Measurements from ENCODE around the gene TFDP2. TPM values are rescaled to one million over a fixed set of nuclear protein-coding genes. Genes with fewer than 3 reads are reported as not detected.

TFDP2 gene
- total and polyA plus RNA-seq, 7 donors, result 14.3 to 74.8 (median 52.3) TPM

DNA sequence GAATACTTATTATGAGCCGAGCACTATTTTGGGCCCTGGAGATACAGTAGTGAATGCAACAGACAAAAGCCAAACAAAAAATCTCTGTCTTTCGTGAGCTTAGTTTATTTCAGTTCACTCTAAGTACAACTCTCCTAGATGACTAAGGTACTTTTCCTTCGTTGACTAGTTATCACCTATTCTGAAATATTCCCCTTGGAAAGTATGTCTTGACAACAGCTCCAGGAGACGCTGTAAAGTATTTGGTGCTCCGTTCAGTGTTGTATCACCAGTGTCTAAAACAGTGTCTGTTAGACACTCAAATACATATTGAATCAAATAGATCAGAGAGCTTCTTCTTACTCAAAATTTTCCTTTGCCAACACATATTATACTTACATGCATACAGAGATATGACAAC lies 119.6 kb downstream of the TFDP2 start:
- DNase-seq, result no peak
- TF ChIP-seq, protein P1, sequence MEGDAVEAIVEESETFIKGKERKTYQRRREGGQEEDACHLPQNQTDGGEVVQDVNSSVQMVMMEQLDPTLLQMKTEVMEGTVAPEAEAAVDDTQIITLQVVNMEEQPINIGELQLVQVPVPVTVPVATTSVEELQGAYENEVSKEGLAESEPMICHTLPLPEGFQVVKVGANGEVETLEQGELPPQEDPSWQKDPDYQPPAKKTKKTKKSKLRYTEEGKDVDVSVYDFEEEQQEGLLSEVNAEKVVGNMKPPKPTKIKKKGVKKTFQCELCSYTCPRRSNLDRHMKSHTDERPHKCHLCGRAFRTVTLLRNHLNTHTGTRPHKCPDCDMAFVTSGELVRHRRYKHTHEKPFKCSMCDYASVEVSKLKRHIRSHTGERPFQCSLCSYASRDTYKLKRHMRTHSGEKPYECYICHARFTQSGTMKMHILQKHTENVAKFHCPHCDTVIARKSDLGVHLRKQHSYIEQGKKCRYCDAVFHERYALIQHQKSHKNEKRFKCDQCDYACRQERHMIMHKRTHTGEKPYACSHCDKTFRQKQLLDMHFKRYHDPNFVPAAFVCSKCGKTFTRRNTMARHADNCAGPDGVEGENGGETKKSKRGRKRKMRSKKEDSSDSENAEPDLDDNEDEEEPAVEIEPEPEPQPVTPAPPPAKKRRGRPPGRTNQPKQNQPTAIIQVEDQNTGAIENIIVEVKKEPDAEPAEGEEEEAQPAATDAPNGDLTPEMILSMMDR (IDR thresholded peaks at IDR 0.05), result no peak
- TF ChIP-seq POLR2A (IDR thresholded peaks at IDR 0.05), result no peak
- TF ChIP-seq EP300 (IDR thresholded peaks at IDR 0.05), result no peak
- no peak for TF ChIP-seq POLR2AphosphoS5 (IDR thresholded peaks at IDR 0.05)
- no peak overlapping the region for H3K4me3 ChIP-seq
- H3K27ac ChIP-seq, result peak overlapping the region; percentile 23 to 68 (median 58)
- 38 to 73% methylated on average over 5 of the region's 5 CpGs for WGBS, 2 donors
- peaks cover 0 to 33% (median 23%) of the 10 kb centered on the region in 4 donors for H3K4me1 ChIP-seq
- H3K36me3 ChIP-seq, result no peaks in the 10 kb centered on the region
- H3K27me3 ChIP-seq, result no peaks in the 10 kb centered on the region
- intact Hi-C loops (cut with DNase I), result no loop called here
- no peaks in the 10 kb centered on the region for H3K9me3 ChIP-seq

DNA sequence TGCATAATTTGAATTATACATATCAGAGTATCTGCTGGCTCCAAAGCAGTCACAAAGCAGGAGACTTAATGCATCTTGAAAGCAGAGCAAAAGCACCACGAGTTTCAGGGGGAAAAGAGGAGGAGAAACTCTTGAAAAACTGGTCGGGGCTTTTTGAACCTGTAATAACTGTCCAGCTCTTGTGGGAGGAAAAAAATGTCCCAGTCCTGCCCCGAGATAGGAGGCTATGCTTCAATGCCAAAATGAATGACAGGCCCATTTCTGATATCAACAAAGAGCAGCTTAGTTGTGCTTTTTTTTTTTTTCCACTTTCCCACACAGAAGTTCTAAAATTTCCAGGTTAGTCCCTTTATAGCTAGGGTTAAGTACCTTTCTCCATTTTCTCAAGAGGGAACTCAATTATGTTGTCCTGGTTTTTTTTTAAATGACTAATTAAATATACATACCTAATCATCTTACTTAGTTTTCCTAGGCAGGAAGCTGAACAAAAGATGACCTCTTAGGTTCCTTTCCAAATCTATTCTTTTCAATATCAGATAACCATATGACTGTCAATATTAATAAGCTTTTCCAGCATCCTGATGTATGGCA lies 120.2 kb downstream of the TFDP2 start:
- peaks cover 0 to 33% (median 23%) of the 10 kb centered on the region in 4 donors for H3K4me1 ChIP-seq
- H3K36me3 ChIP-seq, result no peaks in the 10 kb centered on the region
- 21 to 39% methylated on average over 3 of the region's 3 CpGs for WGBS, 2 donors
- intact Hi-C loops (cut with DNase I), result no loop called here
- H3K4me3 ChIP-seq, result peak overlapping the region in 1 of 4 donors; percentile 52
- peak overlapping the region; percentile 23 to 68 (median 58) for H3K27ac ChIP-seq
- no peaks in the 10 kb centered on the region for H3K27me3 ChIP-seq
- no peak for DNase-seq
- TF ChIP-seq EP300 (IDR thresholded peaks at IDR 0.05), result no peak
- TF ChIP-seq POLR2AphosphoS5 (IDR thresholded peaks at IDR 0.05), result no peak
- TF ChIP-seq, protein P1 (IDR thresholded peaks at IDR 0.05), result no peak
- TF ChIP-seq POLR2A (IDR thresholded peaks at IDR 0.05), result no peak
- H3K9me3 ChIP-seq, result no peaks in the 10 kb centered on the region

DNA sequence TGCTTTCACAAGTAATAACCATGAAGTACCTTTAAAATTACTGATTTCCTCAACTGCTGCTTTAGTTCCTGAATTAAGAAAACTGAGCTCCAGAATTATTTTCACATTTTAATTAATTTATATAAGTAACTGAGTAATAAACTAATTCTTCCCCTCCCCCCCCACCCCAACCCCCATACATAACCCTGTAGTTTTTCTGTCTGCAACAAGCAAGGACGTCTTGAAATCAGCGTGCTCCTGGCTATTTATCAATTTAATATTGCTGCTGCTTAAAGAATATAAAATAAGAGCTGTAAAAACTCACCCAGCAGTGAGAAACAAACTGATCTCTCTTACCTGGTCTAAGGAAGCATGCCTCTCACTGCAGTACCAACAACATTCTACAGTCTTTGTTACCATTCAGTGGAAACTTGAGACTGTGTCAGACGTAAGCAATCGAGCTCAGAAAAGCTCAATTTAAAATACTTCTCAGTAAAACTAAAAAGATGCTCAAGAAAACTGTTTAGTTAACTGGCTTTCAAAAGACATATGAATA lies 121.0 kb downstream of the TFDP2 start:
- DNase-seq, result no peak
- Histone ChIP-seq H3K9me3 (no peaks in the 10 kb centered on the region), H3K36me3 (no peaks in the 10 kb centered on the region), H3K4me3 (peak overlapping the region; percentile 30 to 52 (median 46)), H3K27me3 (no peaks in the 10 kb centered on the region), H3K4me1 (peaks cover 0 to 33% (median 23%) of the 10 kb centered on the region in 4 donors), H3K27ac (peak overlapping the region in 3 of 4 donors; percentile 56 to 68 (median 59))
- intact Hi-C loops (cut with DNase I), result no loop called here
- TF ChIP-seq POLR2A (IDR thresholded peaks at IDR 0.05) (no peak), POLR2AphosphoS5 (IDR thresholded peaks at IDR 0.05) (no peak), EP300 (IDR thresholded peaks at IDR 0.05) (no peak)
- TF ChIP-seq, protein P1 (IDR thresholded peaks at IDR 0.05), result no peak
- WGBS, 2 donors, result 6 to 8% methylated on average over 4 of the region's 4 CpGs

DNA sequence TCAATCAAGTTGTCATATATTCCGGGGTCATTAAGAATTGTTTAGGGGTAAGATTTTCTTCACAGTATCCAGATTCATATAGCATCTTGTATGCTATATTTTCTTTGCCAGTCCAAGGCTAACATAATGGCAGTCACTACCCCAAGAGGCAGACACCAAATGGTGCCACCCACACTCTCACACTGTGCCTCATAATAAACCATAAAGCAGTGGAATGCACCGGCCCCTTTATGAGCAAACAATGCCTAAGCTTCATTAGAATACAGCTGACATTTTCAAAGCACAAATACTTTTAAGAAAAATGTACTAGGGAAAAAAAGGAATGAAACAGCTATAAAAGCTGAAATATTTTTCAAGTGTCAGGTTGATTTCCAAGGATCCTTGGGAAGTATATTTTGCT lies 121.6 kb downstream of the TFDP2 start:
- Histone ChIP-seq H3K27ac (peak overlapping the region in 3 of 4 donors; percentile 56 to 68 (median 58)), H3K27me3 (no peaks in the 10 kb centered on the region), H3K4me1 (peaks cover 0 to 33% (median 23%) of the 10 kb centered on the region in 4 donors), H3K36me3 (no peaks in the 10 kb centered on the region), H3K4me3 (peak overlapping the region; percentile 30 to 52 (median 46)), H3K9me3 (no peaks in the 10 kb centered on the region)
- WGBS, 2 donors, result 0 to 3% methylated on average over 2 of the region's 2 CpGs
- TF ChIP-seq POLR2A (IDR thresholded peaks at IDR 0.05) (no peak), EP300 (IDR thresholded peaks at IDR 0.05) (no peak), POLR2AphosphoS5 (IDR thresholded peaks at IDR 0.05) (no peak)
- TF ChIP-seq, protein P1 (IDR thresholded peaks at IDR 0.05), result no peak
- DNase-seq, result no peak
- intact Hi-C loops (cut with DNase I), result no loop called here
